Endothelial cell of umbilical vein (primary cell): ENCODE data around the gene TRPM8. TPM values are rescaled to one million over a fixed set of nuclear protein-coding genes. Genes with fewer than 3 reads are reported as not detected.

Source experiments
- BruUV-seq: library from RNA; stranded (reverse); fragments of 400-500 nt; replicated peaks from 2 replicates; lab custom pipeline; 2021; lab: Mats Ljungman, UMichigan
- CTCF ChIA-PET: fragments of 300-600, 350-600 bp; sonication (Branson Sonifier 250); formaldehyde crosslinking; loops from one replicate; lab custom pipeline; 2021; ENCODE audit warnings: antibody characterized with exemption, inconsistent platforms; lab: Charles Lee
- POLR2A ChIA-PET: fragments of 300-600, 350-600 bp; sonication (Branson Sonifier 250); formaldehyde crosslinking; loops from one replicate; lab custom pipeline; 2021; ENCODE audit warnings: antibody characterized with exemption, inconsistent platforms; lab: Charles Lee
- DNase-seq: peaks from one replicate; pipeline ENCODE4 v3.0.0-alpha.2; 2011; ENCODE audit warnings: low read depth, low spot score
- FAIRE-seq: peaks from 2 replicates; lab custom pipeline; 2011; peaks lifted over from hg19 to GRCh38; lab: Jason Lieb, UNC
- H2AFZ ChIP-seq: 2 replicates; pipeline ENCODE4 v1.6.0; 2012; ENCODE audit warnings: low read depth, low read length, control low read depth, inconsistent platforms
- H3K27ac ChIP-seq: 2 replicates; pipeline ENCODE4 v1.5.1; 2011; ENCODE audit warnings: low read depth, mild to moderate bottlenecking, control low read depth, low read length, moderate library complexity; ENCODE audit not compliant: insufficient read depth
- H3K27me3 ChIP-seq, 2 experiments: 2 replicates each; pipeline versions ENCODE4 v1.6.0 to v1.6.1; 2011; ENCODE audit warnings: low read length in 2 of 2, mixed read lengths in 1 of 2; ENCODE audit not compliant: control insufficient read depth in 2 of 2, insufficient read depth in 2 of 2
- H3K36me3 ChIP-seq, 2 experiments: 2 replicates in 1 of 2; 3 replicates in 1 of 2; pipeline ENCODE4 v1.5.1; 2011; ENCODE audit warnings: low read length in 2 of 2, mild to moderate bottlenecking in 1 of 2, moderate library complexity in 1 of 2; ENCODE audit not compliant: control insufficient read depth in 2 of 2, insufficient read depth in 2 of 2; ENCODE audit errors: extremely low read depth in 1 of 2
- H3K4me1 ChIP-seq: 3 replicates; pipeline ENCODE4 v1.5.1; 2011; ENCODE audit warnings: mild to moderate bottlenecking, low read length; ENCODE audit not compliant: control insufficient read depth, insufficient read depth; ENCODE audit errors: extremely low read depth
- H3K4me2 ChIP-seq: 2 replicates; pipeline ENCODE4 v1.6.1; 2011; ENCODE audit warnings: low read length, control low read depth, mixed read lengths; ENCODE audit not compliant: insufficient read depth
- H3K4me3 ChIP-seq, 3 experiments: fragments of 200-600 bp in 1 of 3; sonication (generic), shearing (Covaris generic) in 1 of 3; replicated peaks in 1 of 3; 2 replicates each; pipeline ENCODE4 v1.5.1; 2011 to 2016; ENCODE audit warnings: control low read depth in 3 of 3, low read length in 3 of 3, mild to moderate bottlenecking in 2 of 3, inconsistent platforms in 1 of 3, low read depth in 1 of 3, moderate library complexity in 1 of 3; ENCODE audit not compliant: insufficient read depth in 1 of 3
- H3K79me2 ChIP-seq: 2 replicates; pipeline ENCODE4 v1.6.0; 2012; ENCODE audit warnings: low read length, inconsistent platforms; ENCODE audit not compliant: control insufficient read depth, insufficient read depth
- H3K9ac ChIP-seq: replicated peaks from 2 replicates; pipeline ENCODE3; 2011; ENCODE audit warnings: low read length, control low read depth; ENCODE audit not compliant: insufficient read depth; ENCODE audit errors: extremely low read depth
- H3K9me1 ChIP-seq: replicated peaks from 3 replicates; pipeline ENCODE4 v1.6.0; 2011; ENCODE audit warnings: mild to moderate bottlenecking, low read length; ENCODE audit not compliant: control insufficient read depth, insufficient read depth; ENCODE audit errors: extremely low read depth
- H3K9me3 ChIP-seq: replicated peaks from 2 replicates; pipeline ENCODE4 v1.5.1; 2012; ENCODE audit warnings: low read length, inconsistent platforms; ENCODE audit not compliant: control insufficient read depth, insufficient read depth
- H4K20me1 ChIP-seq: replicated peaks from 2 replicates; pipeline ENCODE3; 2011; ENCODE audit warnings: mild to moderate bottlenecking, low read length; ENCODE audit not compliant: control insufficient read depth, insufficient read depth; ENCODE audit errors: extremely low read depth
- CTCF ChIP-seq, 2 donors: IDR thresholded peaks; 1 replicate in 1 of 2; 2 replicates in 1 of 2; pipeline ENCODE4 v1.5.1; 2011; ENCODE audit warnings: low read length in 2 of 2, mild to moderate bottlenecking in 2 of 2, moderate library complexity in 2 of 2, control low read depth in 1 of 2, inconsistent platforms in 1 of 2, low read depth in 1 of 2; ENCODE audit not compliant: insufficient read depth in 1 of 2; ENCODE audit errors: extremely low read depth in 1 of 2
- JUN ChIP-seq: IDR thresholded peaks from 2 replicates; pipeline ENCODE4 v1.6.1; 2011; ENCODE audit warnings: borderline replicate concordance, low read depth; ENCODE audit not compliant: insufficient read length, insufficient read depth
- MAX ChIP-seq: IDR thresholded peaks from 2 replicates; pipeline ENCODE4 v1.6.1; 2011; ENCODE audit not compliant: insufficient read depth, insufficient read length
- MYC ChIP-seq: IDR thresholded peaks from one replicate; pipeline ENCODE4 v1.6.1; 2011; ENCODE audit warnings: mild to moderate bottlenecking, low read depth, low read length
- POLR2A ChIP-seq: IDR thresholded peaks from 2 replicates; pipeline ENCODE4 v1.6.1; 2012; ENCODE audit warnings: low read depth, mild to moderate bottlenecking, control low read depth, low read length
- POLR2AphosphoS5 ChIP-seq: IDR thresholded peaks from 2 replicates; pipeline ENCODE4 v1.6.1; 2012; ENCODE audit warnings: low read depth, mild to moderate bottlenecking, control low read depth, low read length, moderate library complexity; ENCODE audit not compliant: insufficient read depth
- dilution Hi-C: fragments of 300-500 bp; cut with MboI; formaldehyde crosslinking; loops from one replicate; pipeline ENCODE4 v1.15.0; 2019; ENCODE audit warnings: low sequenced_read_pairs; ENCODE audit not compliant: extremely low pct_ligation_motif_present
- intact Hi-C: fragments of 100-400 bp; cut with micrococcal nuclease; formaldehyde crosslinking; loops from one replicate; pipeline ENCODE4 v1.10.0; 2022
- polyA plus RNA-seq, 4 experiments: library from polyadenylated mRNA; depleted of rRNA in 3 of 4; stranded (reverse) in 3 of 4; unstranded in 1 of 4; fragments of >200 nt; gene quantifications; 2 replicates each; pipeline versions ENCODE4 v1.2.1 to v1.2.3, GENCODE V29; 2011 to 2012; ENCODE audit warnings: missing spikeins in 1 of 4
- total RNA-seq: library from RNA; stranded (reverse); gene quantifications from 2 replicates; pipeline ENCODE4 v1.2.3, GENCODE V29; 2021

The TRPM8 gene
- total and polyA plus RNA-seq, 2 donors (not counting 3 experiments of a cell fraction or from before 2014, with no cell fraction given), result not detected

- Histone ChIP-seq H3K4me1 (peaks cover 13% of the 10 kb centered on the region), H3K4me2 (no peak overlapping the region), H3K27me3 (no peaks in the 10 kb centered on the region), H3K27ac (no peak overlapping the region), H3K79me2 (no peaks in the 10 kb centered on the region), H3K9ac (no peak overlapping the region), H3K9me3 (no peaks in the 10 kb centered on the region), H3K9me1 (no peaks in the 10 kb centered on the region), H4K20me1 (no peaks in the 10 kb centered on the region), H3K4me3 (no peak overlapping the region), H3K36me3 (no peaks in the 10 kb centered on the region), H2AFZ (no peak overlapping the region)
- no peak for TF ChIP-seq POLR2A
- TF ChIP-seq MAX, result no peak
- TF ChIP-seq MYC, result no peak
- no peak for TF ChIP-seq POLR2AphosphoS5
- no peak for TF ChIP-seq JUN
- no peak for TF ChIP-seq CTCF (IDR thresholded peaks at IDR 0.05; ENCODE audit: extremely low read depth in 1 of 2, insufficient read depth in 1 of 2, low read depth in 1 of 2, low read length in 2 of 2)
- DNase-seq (no peak), FAIRE-seq (peak; percentile 24)
- dilution Hi-C loops (no loop called here), intact Hi-C loops (loop anchor here (5.0 to 10.0 kb wide), 2 partner anchors 486 to 982 kb away; partner anchors contain the start of gene SH3BP4)
- ChIA-PET CTCF (interaction anchor here (5.6 kb wide), 1 partner anchor 572 kb away, joined by 74 read pairs; no protein-coding TSS in a partner anchor), POLR2A (no interaction called here)
- BruUV-seq, result no TSS peak
These were observed 55.9 kb downstream of the TRPM8 start for GRCh38 chr2:233972941-233973575.
